Panc1 (cell line): ENCODE results near the gene MAP3K21. TPM values are rescaled to one million over a fixed set of nuclear protein-coding genes. Genes with fewer than 3 reads are reported as not detected.

Experiments
- ATAC-seq: fragments of 200-7000 bp; cut with Tn5 transposase; 2 replicates; pipeline ENCODE4 v1.9.1; 2020; ENCODE audit warnings: mild to moderate bottlenecking, moderate library complexity
- BruUV-seq: library from RNA; stranded (reverse); fragments of 400-500 nt; replicated peaks from 2 replicates; lab custom pipeline; 2021; lab: Mats Ljungman, UMichigan
- CTCF ChIA-PET: fragments of 300-600 bp; sonication (Branson Sonifier 250); formaldehyde crosslinking; loops from one replicate; lab custom pipeline; 2022; ENCODE audit warnings: antibody characterized with exemption; lab: Charles Lee
- POLR2A ChIA-PET: fragments of 300-600 bp; sonication (Branson Sonifier 250); formaldehyde crosslinking; loops from one replicate; lab custom pipeline; 2022; ENCODE audit warnings: antibody characterized with exemption; lab: Charles Lee
- DNase-seq: peaks from one replicate; pipeline ENCODE4 v3.0.0-alpha.2; 2010; ENCODE audit warnings: low read depth, low spot score
- H3K27ac ChIP-seq: 2 replicates; pipeline ENCODE4 v1.5.1; 2011; ENCODE audit warnings: mild to moderate bottlenecking, low read length, inconsistent platforms
- H3K27me3 ChIP-seq: fragments of 200-500 bp; sonication (Bioruptor generic); 2 replicates; pipeline ENCODE4 v1.6.0; 2014; ENCODE audit warnings: low read length, inconsistent platforms; ENCODE audit not compliant: control insufficient read depth, insufficient read depth
- H3K36me3 ChIP-seq: fragments of 200-500 bp; sonication (Bioruptor generic); 2 replicates; pipeline ENCODE4 v1.5.1; 2014; ENCODE audit warnings: inconsistent platforms, mild to moderate bottlenecking, low read length, moderate library complexity; ENCODE audit not compliant: control insufficient read depth, insufficient read depth
- H3K4me1 ChIP-seq: 2 replicates; pipeline ENCODE4 v1.5.1; 2011; ENCODE audit warnings: inconsistent platforms, mild to moderate bottlenecking, low read length, moderate library complexity; ENCODE audit not compliant: control insufficient read depth, insufficient read depth
- H3K4me3 ChIP-seq, 2 experiments: 2 replicates each; pipeline ENCODE4 v1.5.1; 2011 to 2012; ENCODE audit warnings: low read depth in 2 of 2, low read length in 2 of 2, mild to moderate bottlenecking in 2 of 2, inconsistent platforms in 1 of 2, moderate library complexity in 1 of 2
- H3K9me3 ChIP-seq: fragments of 200-500 bp; sonication (Bioruptor generic); 2 replicates; pipeline ENCODE4 v1.5.1; 2014; ENCODE audit warnings: low read depth, mild to moderate bottlenecking, inconsistent platforms, low read length, moderate library complexity; ENCODE audit not compliant: control insufficient read depth, insufficient read depth
- CTCF ChIP-seq: fragments of 450-650 bp; IDR thresholded peaks from 2 replicates; pipeline ENCODE4 v1.5.1; 2017; ENCODE audit warnings: mild to moderate bottlenecking
- POLR2AphosphoS5 ChIP-seq: IDR thresholded peaks from 2 replicates; pipeline ENCODE4 v1.6.1; 2012; ENCODE audit warnings: mild to moderate bottlenecking, low read depth, low read length, moderate library complexity
- REST ChIP-seq, 2 experiments: IDR thresholded peaks; 2 replicates each; pipeline ENCODE4 v1.6.1; 2011 to 2012; ENCODE audit warnings: low read depth in 2 of 2, control low read depth in 1 of 2, low read length in 1 of 2, mild to moderate bottlenecking in 1 of 2, moderate library complexity in 1 of 2; ENCODE audit not compliant: insufficient read depth in 1 of 2
- SIN3A ChIP-seq: IDR thresholded peaks from 2 replicates; pipeline ENCODE4 v1.6.1; 2012; ENCODE audit warnings: low read depth, mild to moderate bottlenecking, low read length, moderate library complexity, borderline replicate concordance; ENCODE audit not compliant: insufficient read depth
- TCF7L2 ChIP-seq: IDR thresholded peaks from 2 replicates; pipeline ENCODE4 v1.6.1; 2011; ENCODE audit warnings: mild to moderate bottlenecking, low read depth, low read length, inconsistent platforms
- in situ Hi-C: cut with HindIII; loops from 2 replicates; pipeline ENCODE4 v1.10.0; 2016; ENCODE audit warnings: low sequenced_read_pairs, low pct_unique_long_range_greater_than_20kb
- intact Hi-C: fragments of 100-400 bp; cut with micrococcal nuclease; formaldehyde crosslinking; loops from one replicate; pipeline ENCODE4 v1.10.0; 2022; ENCODE audit not compliant: unreplicated experiment
- total RNA-seq: library from RNA; stranded (reverse); gene quantifications from one replicate; pipeline ENCODE4 v1.2.1, GENCODE V29; 2021; ENCODE audit not compliant: unreplicated experiment

MAP3K21 gene
- total RNA-seq, 1 experiment from 2014 or later, result 3.1 TPM

- no peak overlapping the region for H3K27ac ChIP-seq
- in situ Hi-C loops, result no loop called here
These were observed 79.6 kb downstream of the MAP3K21 start for GRCh38 chr1:233406994-233407631.

GRCh38 chr1:233409540-233409939 lies 82.0 kb downstream of the MAP3K21 start:
- BruUV-seq, result no TSS peak
- Histone ChIP-seq H3K27me3 (peaks cover 7% of the 10 kb centered on the region; the same call in 1 of the 2 replicates), H3K9me3 (no peaks in the 10 kb centered on the region), H3K27ac (no peak overlapping the region), H3K36me3 (no peaks in the 10 kb centered on the region), H3K4me3 (no peak overlapping the region), H3K4me1 (no peaks in the 10 kb centered on the region)
- in situ Hi-C loops (no loop called here), intact Hi-C loops (no loop called here)
- TF ChIP-seq TCF7L2 (no peak), SIN3A (no peak), REST (IDR thresholded peaks at IDR 0.05; ENCODE audit: insufficient read depth in 1 of 2, low read depth in 2 of 2, low read length in 1 of 2) (no peak), POLR2AphosphoS5 (no peak), CTCF (no peak)
- ATAC-seq (no peak), DNase-seq (no peak)
- ChIA-PET CTCF (no interaction called here), POLR2A (no interaction called here)

More at GRCh38 chr1:233406994-233407631, 79.6 kb downstream of the MAP3K21 start:
- TF ChIP-seq POLR2AphosphoS5 (no peak), TCF7L2 (no peak), REST (IDR thresholded peaks at IDR 0.05; ENCODE audit: insufficient read depth in 1 of 2, low read depth in 2 of 2, low read length in 1 of 2) (no peak), SIN3A (no peak), CTCF (no peak)
- Histone ChIP-seq H3K36me3 (no peaks in the 10 kb centered on the region), H3K4me1 (no peaks in the 10 kb centered on the region), H3K27me3 (peaks cover 3% of the 10 kb centered on the region; the same call in 1 of the 2 replicates), H3K4me3 (no peak overlapping the region), H3K9me3 (no peaks in the 10 kb centered on the region)
- ChIA-PET POLR2A (interaction anchor here (0.6 kb wide), 1 partner anchor 268 kb away, joined by 4 read pairs; no protein-coding TSS in a partner anchor), CTCF (no interaction called here)
- intact Hi-C loops, result no loop called here
- DNase-seq, result no peak
- BruUV-seq, result no TSS peak
- no peak for ATAC-seq
